IMR-90 (cell line): ENCODE results near the gene RASSF9. TPM values are rescaled to one million over a fixed set of nuclear protein-coding genes. Genes with fewer than 3 reads are reported as not detected.

Experiments used
- polyA plus RNA-seq, 3 experiments: library from polyadenylated mRNA; depleted of rRNA; stranded (reverse); fragments of >200 nt; gene quantifications; 2 replicates each; pipeline ENCODE4 v1.2.3, GENCODE V29; 2012; ENCODE audit warnings: low replicate concordance in 1 of 3
- total RNA-seq: library from RNA; depleted of rRNA; stranded (reverse); fragments of >200 nt; gene quantifications from 2 replicates; pipeline ENCODE4 v1.2.3, GENCODE V29; 2012; rRNA removed

Gene RASSF9
- total and polyA plus RNA-seq, 2 of the 4 experiments (the other 2 are of a cell fraction), result 0.09 to 0.18 TPM

Other genes starting within 250 kb of the RASSF9 start
- gene NTS, start 37.9 kb upstream of the RASSF9 start, total RNA-seq, result not detected in 2 replicates
- gene NTS, start 37.9 kb upstream of the RASSF9 start, polyA plus RNA-seq (2012; rRNA removed), result not detected in 2 replicates